ENCODE results near the gene NKAP. TPM values are rescaled to one million over a fixed set of nuclear protein-coding genes. Genes with fewer than 3 reads are reported as not detected.

The NKAP gene
- total and polyA plus RNA-seq, 2 of the 13 experiments (the other 11 are each of a cell fraction or from before 2014, with no cell fraction given): 3.6 to 6.1 TPM

DNA sequence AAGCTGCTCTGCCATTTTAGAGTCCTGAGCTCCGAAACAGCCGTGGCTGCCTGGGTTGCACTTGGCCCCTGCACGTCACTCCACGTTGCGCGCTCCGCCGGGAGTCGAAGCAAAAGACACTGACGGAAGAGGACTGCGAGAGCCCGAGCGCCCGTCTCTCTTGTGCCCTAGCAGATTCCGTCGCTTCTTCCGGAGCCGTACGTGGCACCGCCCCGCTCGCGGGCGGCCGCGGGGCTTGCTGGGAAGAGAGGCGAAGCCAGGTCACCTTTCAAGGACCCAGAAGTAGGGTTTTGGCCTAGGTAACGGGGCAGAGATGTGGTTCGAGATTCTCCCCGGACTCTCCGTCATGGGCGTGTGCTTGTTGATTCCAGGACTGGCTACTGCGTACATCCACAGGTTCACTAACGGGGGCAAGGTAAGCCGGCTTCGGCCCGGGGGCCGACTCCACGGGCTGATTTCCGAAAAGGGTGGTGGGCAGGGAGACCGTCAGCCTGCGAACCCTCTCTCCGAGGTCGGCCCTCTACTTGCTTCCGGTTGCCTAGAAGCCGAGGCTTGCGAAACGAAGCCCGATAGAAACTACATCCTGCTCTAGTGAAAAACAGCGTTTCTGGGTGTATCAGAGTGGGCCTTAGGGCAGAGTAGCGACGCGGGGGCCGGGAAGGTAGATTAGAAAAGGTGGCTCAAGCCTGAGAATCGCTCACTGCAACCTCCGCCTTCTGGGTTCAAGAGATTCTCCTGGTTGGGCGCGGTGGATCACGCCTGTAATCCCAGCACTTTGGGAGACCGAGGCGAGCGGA is 71.8 kb downstream of the NKAP start, which contains the start of the genes NDUFA1 and RNF113A:
NDUFA1 (plus strand) TSS at position 234 of the 797 bp plus-strand sequence; CDS start at position 314, 80 bp downstream.
RNF113A (minus strand) TSS at position 135 of the 797 bp plus-strand sequence; CDS start at position 15, 120 bp downstream.
- peaks cover 4% of the 10 kb centered on the region; the same call in 1 of the 2 replicates for H3K4me1 ChIP-seq (ENCODE audit: insufficient read depth, low read length)
- ChIA-PET CTCF (ENCODE audit: low intra/inter-chr PET ratio, low total read pairs) (no interaction called here), POLR2A (interaction anchor here (1.0 to 3.7 kb wide), 4 partner anchors 19 to 87 kb away, joined by 4 to 42 read pairs (median 16); partner anchors contain the start of genes RPL39 and UPF3B)
- peak within 1 kb of the TSS; percentile 99 for H3K27ac ChIP-seq (ENCODE audit: extremely low read length, insufficient read depth, low read length)
- peak within 1 kb of the TSS; percentile 96 for H3K9ac ChIP-seq (ENCODE audit: insufficient read depth, low read depth, low read length)
- in situ Hi-C loops (cut with HindIII; ENCODE audit: extremely low pct_ligation_motif_present, low pct_unique_long_range_greater_than_20kb) (no loop called here), intact Hi-C loops (cut with micrococcal nuclease; ENCODE audit: unreplicated experiment) (loop anchor here (2.0 kb wide), 2 partner anchors 19 to 81 kb away; partner anchors contain the start of genes RPL39 and UPF3B)
- no peaks in the 10 kb centered on the region for H3K9me3 ChIP-seq (ENCODE audit: low read length)
- H2AFZ ChIP-seq (ENCODE audit: low read length): no peak within 1 kb of the TSS
- WGBS (ENCODE audit: low lambda C conversion rate): 0% methylated on average over 4 of the region's 62 CpGs
- peak within 1 kb of the TSS; percentile 74 for H3K4me2 ChIP-seq (ENCODE audit: low read depth, low read length)
- H3K79me2 ChIP-seq (ENCODE audit: insufficient read depth, low read length): peaks cover 36% of the 10 kb centered on the region
- H3K27me3 ChIP-seq (ENCODE audit: control insufficient read depth in 1 of 2, insufficient read depth in 2 of 2, low read length in 2 of 2): no peaks in the 10 kb centered on the region; a peak in 1 of 5 replicates
- no peak for FAIRE-seq
- H3K36me3 ChIP-seq (replicated peaks in 1 of 2; ENCODE audit: control insufficient read depth in 1 of 2, insufficient read depth in 2 of 2, low read length in 2 of 2): 0 out of 5 replicates have a peak, but pooled peaks cover 0 to 5% of the 10 kb centered on the region in 2 experiments
- TSS peak; percentile 70 for BruUV-seq (replicated peaks)
- ATAC-seq: peak; percentile 95
- H4K20me1 ChIP-seq (ENCODE audit: insufficient read depth, low read length): no peaks in the 10 kb centered on the region
- DNase-seq (ENCODE audit: low spot score): peak; percentile 76
- H3K4me3 ChIP-seq (replicated peaks in 1 of 3; ENCODE audit: insufficient read depth in 1 of 3, low read depth in 2 of 3, low read length in 3 of 3): peak within 1 kb of the TSS; percentile 70 to 82 (median 74)
- TF ChIP-seq, protein P1, sequence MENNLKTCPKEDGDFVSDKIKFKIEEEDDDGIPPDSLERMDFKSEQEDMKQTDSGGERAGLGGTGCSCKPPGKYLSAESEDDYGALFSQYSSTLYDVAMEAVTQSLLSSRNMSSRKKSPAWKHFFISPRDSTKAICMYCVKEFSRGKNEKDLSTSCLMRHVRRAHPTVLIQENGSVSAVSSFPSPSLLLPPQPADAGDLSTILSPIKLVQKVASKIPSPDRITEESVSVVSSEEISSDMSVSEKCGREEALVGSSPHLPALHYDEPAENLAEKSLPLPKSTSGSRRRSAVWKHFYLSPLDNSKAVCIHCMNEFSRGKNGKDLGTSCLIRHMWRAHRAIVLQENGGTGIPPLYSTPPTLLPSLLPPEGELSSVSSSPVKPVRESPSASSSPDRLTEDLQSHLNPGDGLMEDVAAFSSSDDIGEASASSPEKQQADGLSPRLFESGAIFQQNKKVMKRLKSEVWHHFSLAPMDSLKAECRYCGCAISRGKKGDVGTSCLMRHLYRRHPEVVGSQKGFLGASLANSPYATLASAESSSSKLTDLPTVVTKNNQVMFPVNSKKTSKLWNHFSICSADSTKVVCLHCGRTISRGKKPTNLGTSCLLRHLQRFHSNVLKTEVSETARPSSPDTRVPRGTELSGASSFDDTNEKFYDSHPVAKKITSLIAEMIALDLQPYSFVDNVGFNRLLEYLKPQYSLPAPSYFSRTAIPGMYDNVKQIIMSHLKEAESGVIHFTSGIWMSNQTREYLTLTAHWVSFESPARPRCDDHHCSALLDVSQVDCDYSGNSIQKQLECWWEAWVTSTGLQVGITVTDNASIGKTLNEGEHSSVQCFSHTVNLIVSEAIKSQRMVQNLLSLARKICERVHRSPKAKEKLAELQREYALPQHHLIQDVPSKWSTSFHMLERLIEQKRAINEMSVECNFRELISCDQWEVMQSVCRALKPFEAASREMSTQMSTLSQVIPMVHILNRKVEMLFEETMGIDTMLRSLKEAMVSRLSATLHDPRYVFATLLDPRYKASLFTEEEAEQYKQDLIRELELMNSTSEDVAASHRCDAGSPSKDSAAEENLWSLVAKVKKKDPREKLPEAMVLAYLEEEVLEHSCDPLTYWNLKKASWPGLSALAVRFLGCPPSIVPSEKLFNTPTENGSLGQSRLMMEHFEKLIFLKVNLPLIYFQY (CRISPR knock-in tag; IDR thresholded peaks at IDR 0.05; ENCODE audit: borderline replicate concordance): 0 out of 2 replicates have a peak, but pooled peaks have one; percentile 21
- TF ChIP-seq SMAD3 (CRISPR knock-in tag; IDR thresholded peaks at IDR 0.05) (no peak), ZNF619 (CRISPR knock-in tag; IDR thresholded peaks at IDR 0.05) (no peak), AHR (CRISPR knock-in tag; IDR thresholded peaks at IDR 0.05) (no peak), ESRRA (CRISPR knock-in tag; IDR thresholded peaks at IDR 0.05; ENCODE audit: low read depth) (peak; percentile 74), ISL2 (CRISPR knock-in tag; IDR thresholded peaks at IDR 0.05) (peak; percentile 47; the same call in 1 of the 2 replicates), ELF1 (CRISPR knock-in tag; IDR thresholded peaks at IDR 0.05) (peak; percentile 79), STAG1 (CRISPR knock-in tag; IDR thresholded peaks at IDR 0.05) (no peak), ZSCAN12 (CRISPR knock-in tag; IDR thresholded peaks at IDR 0.05) (no peak), ZNF737 (CRISPR knock-in tag; IDR thresholded peaks at IDR 0.05; ENCODE audit: borderline replicate concordance) (no peak), REPIN1 (CRISPR knock-in tag; IDR thresholded peaks at IDR 0.05; ENCODE audit: borderline replicate concordance, low read depth) (peak; percentile 57; the same call in 1 of the 2 replicates), ZKSCAN5 (CRISPR knock-in tag; IDR thresholded peaks at IDR 0.05) (no peak), NCOR1 (IDR thresholded peaks at IDR 0.05; ENCODE audit: borderline replicate concordance, low read length) (no peak)
- TF ChIP-seq, protein P2, sequence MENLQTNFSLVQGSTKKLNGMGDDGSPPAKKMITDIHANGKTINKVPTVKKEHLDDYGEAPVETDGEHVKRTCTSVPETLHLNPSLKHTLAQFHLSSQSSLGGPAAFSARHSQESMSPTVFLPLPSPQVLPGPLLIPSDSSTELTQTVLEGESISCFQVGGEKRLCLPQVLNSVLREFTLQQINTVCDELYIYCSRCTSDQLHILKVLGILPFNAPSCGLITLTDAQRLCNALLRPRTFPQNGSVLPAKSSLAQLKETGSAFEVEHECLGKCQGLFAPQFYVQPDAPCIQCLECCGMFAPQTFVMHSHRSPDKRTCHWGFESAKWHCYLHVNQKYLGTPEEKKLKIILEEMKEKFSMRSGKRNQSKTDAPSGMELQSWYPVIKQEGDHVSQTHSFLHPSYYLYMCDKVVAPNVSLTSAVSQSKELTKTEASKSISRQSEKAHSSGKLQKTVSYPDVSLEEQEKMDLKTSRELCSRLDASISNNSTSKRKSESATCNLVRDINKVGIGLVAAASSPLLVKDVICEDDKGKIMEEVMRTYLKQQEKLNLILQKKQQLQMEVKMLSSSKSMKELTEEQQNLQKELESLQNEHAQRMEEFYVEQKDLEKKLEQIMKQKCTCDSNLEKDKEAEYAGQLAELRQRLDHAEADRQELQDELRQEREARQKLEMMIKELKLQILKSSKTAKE (CRISPR knock-in tag; IDR thresholded peaks at IDR 0.05; ENCODE audit: borderline replicate concordance): no peak
- TF ChIP-seq, protein P3, sequence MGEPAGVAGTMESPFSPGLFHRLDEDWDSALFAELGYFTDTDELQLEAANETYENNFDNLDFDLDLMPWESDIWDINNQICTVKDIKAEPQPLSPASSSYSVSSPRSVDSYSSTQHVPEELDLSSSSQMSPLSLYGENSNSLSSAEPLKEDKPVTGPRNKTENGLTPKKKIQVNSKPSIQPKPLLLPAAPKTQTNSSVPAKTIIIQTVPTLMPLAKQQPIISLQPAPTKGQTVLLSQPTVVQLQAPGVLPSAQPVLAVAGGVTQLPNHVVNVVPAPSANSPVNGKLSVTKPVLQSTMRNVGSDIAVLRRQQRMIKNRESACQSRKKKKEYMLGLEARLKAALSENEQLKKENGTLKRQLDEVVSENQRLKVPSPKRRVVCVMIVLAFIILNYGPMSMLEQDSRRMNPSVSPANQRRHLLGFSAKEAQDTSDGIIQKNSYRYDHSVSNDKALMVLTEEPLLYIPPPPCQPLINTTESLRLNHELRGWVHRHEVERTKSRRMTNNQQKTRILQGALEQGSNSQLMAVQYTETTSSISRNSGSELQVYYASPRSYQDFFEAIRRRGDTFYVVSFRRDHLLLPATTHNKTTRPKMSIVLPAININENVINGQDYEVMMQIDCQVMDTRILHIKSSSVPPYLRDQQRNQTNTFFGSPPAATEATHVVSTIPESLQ (CRISPR knock-in tag; conservative IDR thresholded peaks at IDR 0.05): no peak

Measured in HepG2 (cell line).